ENCODE measurements around the gene INPP5A. TPM values are rescaled to one million over a fixed set of nuclear protein-coding genes. Genes with fewer than 3 reads are reported as not detected.

Gene INPP5A
- total RNA-seq, 2 experiments from 2014 or later: 4.8 to 4.9 TPM

GRCh38 chr10:132827861-132828539 lies 290.4 kb downstream of the INPP5A start:
- CTCF ChIA-PET: no interaction called here
- POLR2A ChIA-PET: no interaction called here

GRCh38 chr10:132828681-132829080 lies 291.1 kb downstream of the INPP5A start:
- CTCF ChIA-PET: no interaction called here
- POLR2A ChIA-PET: no interaction called here

GRCh38 chr10:132829403-132829802 lies 291.8 kb downstream of the INPP5A start:
- ChIA-PET POLR2A (no interaction called here), CTCF (no interaction called here)

- ChIA-PET CTCF (no interaction called here), POLR2A (no interaction called here)
Measured at GRCh38 chr10:132832186-132832969, 294.8 kb downstream of the INPP5A start.

Other genes with a start within 250 kb of the INPP5A start
- 10 to 100 TPM; 15.7 to 16.3 TPM for gene STK32C, start 229.8 kb upstream of the INPP5A start, total RNA-seq
- 1 to 10 TPM; 2.4 to 3.4 TPM for gene LRRC27, start 205.6 kb upstream of the INPP5A start, total RNA-seq
- gene PWWP2B, start 140.6 kb upstream of the INPP5A start, total RNA-seq: 1 to 10 TPM; 3.5 to 3.8 TPM
- not detected for gene NKX6-2, start 248.4 kb downstream of the INPP5A start, total RNA-seq

Data from activated CD8-positive, alpha-beta memory T cell treated with anti-CD3 and anti-CD28 coated beads for 36 hours (primary cell).